ENCODE results near the gene CTSE.

GRCh38 chr1:205974712-205975111, 49.0 kb downstream of the CTSE start:
- TF ChIP-seq, protein P1, sequence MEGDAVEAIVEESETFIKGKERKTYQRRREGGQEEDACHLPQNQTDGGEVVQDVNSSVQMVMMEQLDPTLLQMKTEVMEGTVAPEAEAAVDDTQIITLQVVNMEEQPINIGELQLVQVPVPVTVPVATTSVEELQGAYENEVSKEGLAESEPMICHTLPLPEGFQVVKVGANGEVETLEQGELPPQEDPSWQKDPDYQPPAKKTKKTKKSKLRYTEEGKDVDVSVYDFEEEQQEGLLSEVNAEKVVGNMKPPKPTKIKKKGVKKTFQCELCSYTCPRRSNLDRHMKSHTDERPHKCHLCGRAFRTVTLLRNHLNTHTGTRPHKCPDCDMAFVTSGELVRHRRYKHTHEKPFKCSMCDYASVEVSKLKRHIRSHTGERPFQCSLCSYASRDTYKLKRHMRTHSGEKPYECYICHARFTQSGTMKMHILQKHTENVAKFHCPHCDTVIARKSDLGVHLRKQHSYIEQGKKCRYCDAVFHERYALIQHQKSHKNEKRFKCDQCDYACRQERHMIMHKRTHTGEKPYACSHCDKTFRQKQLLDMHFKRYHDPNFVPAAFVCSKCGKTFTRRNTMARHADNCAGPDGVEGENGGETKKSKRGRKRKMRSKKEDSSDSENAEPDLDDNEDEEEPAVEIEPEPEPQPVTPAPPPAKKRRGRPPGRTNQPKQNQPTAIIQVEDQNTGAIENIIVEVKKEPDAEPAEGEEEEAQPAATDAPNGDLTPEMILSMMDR (IDR thresholded peaks at IDR 0.05), result no peak
- no peak for TF ChIP-seq EZH2 (IDR thresholded peaks at IDR 0.05; ENCODE audit: borderline replicate concordance, insufficient read depth, low read depth, low read length, poor library complexity, severe bottlenecking)

All from B cell (primary cell).